ENCODE data around the gene TXNDC2.

Gene TXNDC2

DNA sequence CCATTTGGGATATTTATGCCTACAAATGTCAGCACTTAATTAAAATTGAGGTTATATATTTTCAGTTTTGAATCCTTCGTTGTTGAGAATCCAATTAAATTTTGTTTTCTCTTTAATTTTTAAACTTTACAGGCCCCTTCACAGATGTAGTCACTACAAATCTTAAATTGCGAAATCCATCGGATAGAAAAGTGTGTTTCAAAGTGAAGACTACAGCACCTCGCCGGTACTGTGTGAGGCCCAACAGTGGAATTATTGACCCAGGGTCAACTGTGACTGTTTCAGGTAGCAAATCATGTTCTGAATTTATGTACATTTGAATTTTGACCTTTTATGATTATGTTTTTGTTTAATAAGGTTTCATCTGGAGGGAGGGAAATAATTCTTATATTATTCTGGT, 45.9 kb downstream of the TXNDC2 start:
- peaks cover 20% of the 10 kb centered on the region for H3K4me1 Mint-ChIP-seq
- H3K9me3 Mint-ChIP-seq, result no peaks in the 10 kb centered on the region
- H3K36me3 Mint-ChIP-seq, result peaks cover 18% of the 10 kb centered on the region
- DNase-seq (ENCODE audit: low spot score in 2 of 2), result no peak
- H3K27me3 Mint-ChIP-seq, result no peaks in the 10 kb centered on the region
- no peak overlapping the region for H3K27ac Mint-ChIP-seq
- ATAC-seq (ENCODE audit: low read depth), result no peak
- H3K4me3 Mint-ChIP-seq, result no peak overlapping the region

DNA sequence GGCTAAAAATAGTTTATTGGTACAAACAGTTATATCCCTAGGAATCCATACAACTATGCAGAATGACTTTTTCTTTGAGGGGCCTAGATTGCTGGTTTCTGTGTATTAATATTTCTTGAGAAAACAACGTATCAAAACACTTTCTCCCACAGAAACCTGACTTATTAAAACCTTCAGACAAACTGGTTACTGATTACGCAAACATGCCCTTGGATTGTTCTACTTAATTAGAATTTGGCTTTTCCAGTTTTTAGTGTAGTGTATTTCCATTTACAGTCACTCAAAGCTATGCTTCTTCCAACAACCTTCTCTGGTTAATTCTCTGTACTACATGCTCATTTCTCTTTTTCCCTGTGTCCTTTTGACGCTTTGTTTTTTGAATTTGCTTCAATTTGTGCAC, 48.1 kb downstream of the TXNDC2 start:
- Mint-ChIP-seq H3K27ac (peak overlapping the region; percentile 31), H3K4me1 (peaks cover 6% of the 10 kb centered on the region), H3K4me3 (no peak overlapping the region), H3K27me3 (no peaks in the 10 kb centered on the region), H3K36me3 (peaks cover 23% of the 10 kb centered on the region), H3K9me3 (no peaks in the 10 kb centered on the region)
- ATAC-seq (ENCODE audit: low read depth), result no peak
- no peak for DNase-seq (ENCODE audit: low spot score in 2 of 2)

DNA sequence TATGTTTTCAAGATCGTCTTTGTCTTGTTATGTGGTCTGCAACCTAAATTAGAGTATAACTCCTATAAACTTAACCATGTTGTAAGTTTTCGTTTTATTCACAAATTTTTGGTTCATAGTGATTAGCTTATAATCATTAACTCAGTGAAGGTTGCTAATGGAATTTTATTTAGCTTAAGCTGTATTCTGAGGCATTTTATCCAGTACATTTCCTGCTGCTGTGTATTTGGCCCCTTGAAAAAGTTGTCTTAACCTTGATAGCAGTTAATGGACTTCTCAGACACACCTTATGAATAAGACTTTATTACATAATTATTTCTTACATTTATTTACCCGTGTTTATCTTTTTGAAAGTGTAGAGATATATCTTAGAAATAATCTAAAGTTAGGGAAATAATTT, 48.5 kb downstream of the TXNDC2 start:
- Mint-ChIP-seq H3K27me3 (no peaks in the 10 kb centered on the region), H3K4me1 (peaks cover 4% of the 10 kb centered on the region), H3K36me3 (peaks cover 23% of the 10 kb centered on the region), H3K4me3 (no peak overlapping the region), H3K9me3 (no peaks in the 10 kb centered on the region), H3K27ac (peak overlapping the region; percentile 31)
- DNase-seq (ENCODE audit: low spot score in 2 of 2), result no peak
- ATAC-seq (ENCODE audit: low read depth), result no peak

Measured in memory B cell (primary cell).